Keratinocyte (primary cell): Measurements from ENCODE around the gene ENTPD2. TPM values are rescaled to one million over a fixed set of nuclear protein-coding genes. Genes with fewer than 3 reads are reported as not detected.

Experiments
- DNase-seq: peaks from one replicate; pipeline ENCODE4 v3.0.0-alpha.2; 2011; ENCODE audit warnings: low read depth, missing footprints, low spot score
- FAIRE-seq: peaks from 2 replicates; lab custom pipeline; 2011; peaks lifted over from hg19 to GRCh38; lab: Jason Lieb, UNC
- H2AFZ ChIP-seq: 2 replicates; pipeline ENCODE4 v1.6.0; 2012; ENCODE audit warnings: low read length, control low read depth, inconsistent platforms; ENCODE audit not compliant: control insufficient read depth
- H3K27ac ChIP-seq: 2 replicates; pipeline ENCODE4 v1.5.1; 2011; ENCODE audit warnings: low read length; ENCODE audit not compliant: control insufficient read depth, insufficient read depth
- H3K27me3 ChIP-seq: 3 replicates; pipeline ENCODE4 v1.6.0; 2011; ENCODE audit warnings: low read length; ENCODE audit not compliant: control insufficient read depth, insufficient read depth; ENCODE audit errors: extremely low read depth
- H3K36me3 ChIP-seq, 2 experiments: 2 replicates in 1 of 2; 3 replicates in 1 of 2; pipeline ENCODE4 v1.5.1; 2011; ENCODE audit warnings: low read length in 2 of 2, mild to moderate bottlenecking in 1 of 2; ENCODE audit not compliant: control insufficient read depth in 2 of 2, insufficient read depth in 2 of 2; ENCODE audit errors: extremely low read depth in 1 of 2
- H3K4me1 ChIP-seq: 3 replicates; pipeline ENCODE4 v1.5.1; 2011; ENCODE audit warnings: low read length; ENCODE audit not compliant: control insufficient read depth, insufficient read depth; ENCODE audit errors: extremely low read depth
- H3K4me2 ChIP-seq: 3 replicates; pipeline ENCODE4 v1.6.0; 2011; ENCODE audit warnings: low read depth, low read length; ENCODE audit not compliant: control insufficient read depth, insufficient read depth; ENCODE audit errors: extremely low read depth
- H3K4me3 ChIP-seq, 3 experiments: fragments of 200-600 bp in 1 of 3; sonication (generic) in 1 of 3; 2 replicates in 2 of 3; 3 replicates in 1 of 3; pipeline ENCODE4 v1.5.1; 2011 to 2016; ENCODE audit warnings: low read length in 3 of 3, mild to moderate bottlenecking in 3 of 3, control low read depth in 2 of 3, inconsistent platforms in 1 of 3, low read depth in 1 of 3, mixed read lengths in 1 of 3, mixed run types in 1 of 3, moderate library complexity in 1 of 3; ENCODE audit not compliant: control insufficient read depth in 2 of 3, insufficient read depth in 2 of 3; ENCODE audit errors: extremely low read depth in 1 of 3
- H3K79me2 ChIP-seq: 2 replicates; pipeline ENCODE4 v1.6.0; 2012; ENCODE audit warnings: low read length; ENCODE audit not compliant: control insufficient read depth, insufficient read depth
- H3K9ac ChIP-seq: 3 replicates; pipeline ENCODE4 v1.6.0; 2011; ENCODE audit warnings: low read length; ENCODE audit not compliant: control insufficient read depth, insufficient read depth; ENCODE audit errors: extremely low read depth
- H3K9me1 ChIP-seq: 3 replicates; pipeline ENCODE4 v1.6.0; 2011; ENCODE audit warnings: low read length; ENCODE audit not compliant: control insufficient read depth, insufficient read depth; ENCODE audit errors: extremely low read depth
- H3K9me3 ChIP-seq: 2 replicates; pipeline ENCODE4 v1.5.1; 2012; ENCODE audit warnings: low read depth, low read length; ENCODE audit not compliant: control insufficient read depth
- H4K20me1 ChIP-seq: 3 replicates; pipeline ENCODE4 v1.6.0; 2011; ENCODE audit warnings: low read length; ENCODE audit not compliant: control insufficient read depth, insufficient read depth; ENCODE audit errors: extremely low read depth
- EZH2 ChIP-seq: IDR thresholded peaks from one replicate; pipeline ENCODE4 v1.6.1; 2012; ENCODE audit warnings: inconsistent platforms, mild to moderate bottlenecking, low read length, moderate library complexity
- dilution Hi-C: fragments of 300-500 bp; cut with MboI; formaldehyde crosslinking; loops from one replicate; pipeline ENCODE4 v1.7.0; 2020; ENCODE audit warnings: low sequenced_read_pairs; ENCODE audit not compliant: extremely low pct_ligation_motif_present
- polyA plus RNA-seq, 5 experiments: library from polyadenylated mRNA; depleted of rRNA in 3 of 5; stranded (reverse) in 3 of 5; stranded (forward) in 1 of 5; unstranded in 1 of 5; fragments of >200 nt; gene quantifications; 1 replicate in 1 of 5; 2 replicates in 3 of 5; 3 replicates in 1 of 5; pipeline versions ENCODE4 v1.2.1 to v1.2.3, GENCODE V29; 2011 to 2012; ENCODE audit warnings: missing spikeins in 2 of 5, low read depth in 1 of 5, low replicate concordance in 1 of 5
- TF ChIP-seq, protein P1 (sequence below), 3 experiments: IDR thresholded peaks in 1 of 3; conservative IDR thresholded peaks in 1 of 3; optimal IDR thresholded peaks in 1 of 3; 2 replicates in 2 of 3; 3 replicates in 1 of 3; pipeline versions ENCODE3 to v1.5.1; 2011; ENCODE audit warnings: low read length in 3 of 3, mild to moderate bottlenecking in 3 of 3, moderate library complexity in 2 of 3, control low read depth in 1 of 3, inconsistent platforms in 1 of 3; ENCODE audit not compliant: insufficient read depth in 2 of 3; ENCODE audit errors: extremely low read depth in 1 of 3

ENTPD2 gene
- polyA plus RNA-seq, 1 donor (not counting 4 experiments of a cell fraction or from before 2014, with no cell fraction given) = 0.52 TPM

- H2AFZ ChIP-seq = no peak overlapping the region
- no peaks in the 10 kb centered on the region for H3K9me3 ChIP-seq
- no peak overlapping the region for H3K4me3 ChIP-seq
- H3K36me3 ChIP-seq = no peaks in the 10 kb centered on the region
- no peak for DNase-seq
- no peaks in the 10 kb centered on the region for H3K27me3 ChIP-seq
- no peak for TF ChIP-seq EZH2
- TF ChIP-seq, protein P1, sequence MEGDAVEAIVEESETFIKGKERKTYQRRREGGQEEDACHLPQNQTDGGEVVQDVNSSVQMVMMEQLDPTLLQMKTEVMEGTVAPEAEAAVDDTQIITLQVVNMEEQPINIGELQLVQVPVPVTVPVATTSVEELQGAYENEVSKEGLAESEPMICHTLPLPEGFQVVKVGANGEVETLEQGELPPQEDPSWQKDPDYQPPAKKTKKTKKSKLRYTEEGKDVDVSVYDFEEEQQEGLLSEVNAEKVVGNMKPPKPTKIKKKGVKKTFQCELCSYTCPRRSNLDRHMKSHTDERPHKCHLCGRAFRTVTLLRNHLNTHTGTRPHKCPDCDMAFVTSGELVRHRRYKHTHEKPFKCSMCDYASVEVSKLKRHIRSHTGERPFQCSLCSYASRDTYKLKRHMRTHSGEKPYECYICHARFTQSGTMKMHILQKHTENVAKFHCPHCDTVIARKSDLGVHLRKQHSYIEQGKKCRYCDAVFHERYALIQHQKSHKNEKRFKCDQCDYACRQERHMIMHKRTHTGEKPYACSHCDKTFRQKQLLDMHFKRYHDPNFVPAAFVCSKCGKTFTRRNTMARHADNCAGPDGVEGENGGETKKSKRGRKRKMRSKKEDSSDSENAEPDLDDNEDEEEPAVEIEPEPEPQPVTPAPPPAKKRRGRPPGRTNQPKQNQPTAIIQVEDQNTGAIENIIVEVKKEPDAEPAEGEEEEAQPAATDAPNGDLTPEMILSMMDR (optimal IDR thresholded peaks at IDR 0.05 in 1 of 3, IDR thresholded peaks at IDR 0.05 in 1 of 3, conservative IDR thresholded peaks at IDR 0.05 in 1 of 3; ENCODE audit: extremely low read depth in 1 of 3, insufficient read depth in 2 of 3, low read length in 3 of 3) = no peak
- H3K9ac ChIP-seq = no peak overlapping the region
- dilution Hi-C loops = no loop called here
- no peaks in the 10 kb centered on the region for H3K9me1 ChIP-seq
- no peak for FAIRE-seq
- no peak overlapping the region for H3K4me2 ChIP-seq
- no peaks in the 10 kb centered on the region for H3K4me1 ChIP-seq
- H3K27ac ChIP-seq = no peak overlapping the region
- no peaks in the 10 kb centered on the region for H4K20me1 ChIP-seq
- no peaks in the 10 kb centered on the region for H3K79me2 ChIP-seq
Measured at GRCh38 chr9:137011156-137011555, 42.7 kb downstream of the ENTPD2 start.

DNA sequence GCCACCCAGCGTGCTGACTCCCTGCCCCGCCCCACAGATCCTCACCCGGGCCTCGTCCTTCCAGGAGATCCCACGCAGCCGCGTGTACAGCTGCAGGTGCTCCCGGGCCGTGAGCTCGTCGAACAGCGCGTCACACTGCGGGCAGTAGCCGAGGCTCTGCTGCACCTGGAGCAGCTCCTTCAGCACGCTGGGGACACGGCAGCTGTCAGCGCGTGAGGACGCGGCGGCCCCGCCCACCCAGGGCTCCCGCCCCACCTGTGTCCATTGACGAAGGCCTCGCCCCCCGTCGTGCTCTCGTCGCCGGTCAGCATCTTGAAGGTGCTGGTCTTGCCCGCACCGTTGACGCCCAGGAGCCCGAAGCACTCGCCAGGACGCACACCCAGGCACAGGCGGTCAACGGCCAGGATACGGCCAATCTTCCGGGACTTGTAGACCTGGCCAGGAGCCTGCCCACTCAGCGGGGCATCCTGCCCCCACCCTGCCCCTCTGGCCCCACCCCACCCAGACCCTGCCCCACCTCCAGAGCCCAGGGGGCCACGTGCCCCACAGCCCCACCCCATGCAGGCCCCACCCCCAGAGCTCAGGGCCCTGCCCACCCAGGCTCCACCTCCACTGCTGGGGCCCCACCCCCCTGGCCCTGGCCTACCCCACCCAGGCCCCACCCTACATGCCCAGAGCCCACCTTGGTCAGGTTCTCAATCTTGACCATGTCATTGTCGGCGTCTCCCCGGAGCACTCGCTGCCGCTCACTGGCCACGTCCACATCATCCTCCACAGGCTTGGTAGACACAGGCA, 43.7 kb downstream of the ENTPD2 start:
- no peaks in the 10 kb centered on the region for H3K9me1 ChIP-seq
- H3K9me3 ChIP-seq = no peaks in the 10 kb centered on the region
- H3K27me3 ChIP-seq = no peaks in the 10 kb centered on the region
- dilution Hi-C loops = no loop called here
- H2AFZ ChIP-seq = no peak overlapping the region
- no peaks in the 10 kb centered on the region for H3K36me3 ChIP-seq
- H3K4me3 ChIP-seq = no peak overlapping the region
- no peak overlapping the region for H3K9ac ChIP-seq
- H4K20me1 ChIP-seq = no peaks in the 10 kb centered on the region
- TF ChIP-seq EZH2 = no peak
- TF ChIP-seq, protein P1 (optimal IDR thresholded peaks at IDR 0.05 in 1 of 3, IDR thresholded peaks at IDR 0.05 in 1 of 3, conservative IDR thresholded peaks at IDR 0.05 in 1 of 3; ENCODE audit: extremely low read depth in 1 of 3, insufficient read depth in 2 of 3, low read length in 3 of 3) = no peak
- no peaks in the 10 kb centered on the region for H3K79me2 ChIP-seq
- no peak overlapping the region for H3K27ac ChIP-seq
- no peak for FAIRE-seq
- no peaks in the 10 kb centered on the region for H3K4me1 ChIP-seq
- DNase-seq = no peak
- H3K4me2 ChIP-seq = no peak overlapping the region
